PC-3 (cell line): Measurements from ENCODE around the gene CTSZ. TPM values are rescaled to one million over a fixed set of nuclear protein-coding genes. Genes with fewer than 3 reads are reported as not detected.

Experiments
- ATAC-seq: fragments of 200-7000 bp; cut with Tn5 transposase; 2 replicates; pipeline ENCODE4 v1.9.1; 2020; ENCODE audit warnings: mild to moderate bottlenecking, moderate library complexity
- BruUV-seq: library from RNA; stranded (reverse); fragments of 400-500 nt; replicated peaks from 2 replicates; lab custom pipeline; 2021; lab: Mats Ljungman, UMichigan
- CTCF ChIA-PET: fragments of 300-600 bp; sonication (Branson Sonifier 250); formaldehyde crosslinking; loops from one replicate; lab custom pipeline; 2022; ENCODE audit warnings: antibody characterized with exemption; lab: Charles Lee
- POLR2A ChIA-PET: fragments of 300-600 bp; sonication (Branson Sonifier 250); formaldehyde crosslinking; loops from one replicate; lab custom pipeline; 2022; ENCODE audit warnings: antibody characterized with exemption; ENCODE audit not compliant: unreplicated experiment; lab: Charles Lee
- DNase-seq: peaks from one replicate; pipeline ENCODE4 v3.0.0-alpha.2; 2015
- H2AFZ ChIP-seq: fragments of 300-600 bp; sonication (generic); 2 replicates; pipeline ENCODE4 v1.6.0; 2016; ENCODE audit warnings: antibody characterized with exemption, low read length
- H3F3A ChIP-seq: fragments of 300-600 bp; sonication (generic); one replicate; pipeline ENCODE4 v1.6.0; 2017; ENCODE audit warnings: antibody characterized with exemption, low read length, control low read depth, mild to moderate bottlenecking; ENCODE audit not compliant: unreplicated experiment
- H3K27ac ChIP-seq: fragments of 300-600 bp; sonication (generic); 2 replicates; pipeline ENCODE4 v1.5.1; 2016; ENCODE audit warnings: mild to moderate bottlenecking, low read length
- H3K27me3 ChIP-seq: fragments of 300-600 bp; sonication (generic); 2 replicates; pipeline ENCODE4 v1.6.1; 2016; ENCODE audit warnings: low read length, mixed read lengths
- H3K36me3 ChIP-seq: fragments of 300-600 bp; sonication (generic); 2 replicates; pipeline ENCODE4 v1.6.1; 2016; ENCODE audit warnings: low read depth, mixed run types, low read length, mixed read lengths
- H3K4me1 ChIP-seq: fragments of 300-600 bp; sonication (generic); 2 replicates; pipeline ENCODE4 v1.5.1; 2016; ENCODE audit warnings: low read length; ENCODE audit not compliant: insufficient read depth
- H3K4me2 ChIP-seq: fragments of 300-600 bp; sonication (generic); 2 replicates; pipeline ENCODE4 v1.6.0; 2016; ENCODE audit warnings: low read length
- H3K4me3 ChIP-seq: fragments of 300-600 bp; sonication (generic); 2 replicates; pipeline ENCODE4 v1.5.1; 2016; ENCODE audit warnings: mild to moderate bottlenecking, low read length, mixed read lengths
- H3K79me2 ChIP-seq: fragments of 300-600 bp; sonication (generic); 2 replicates; pipeline ENCODE4 v1.6.1; 2017; ENCODE audit warnings: low read length, mixed read lengths
- H3K9ac ChIP-seq: fragments of 300-600 bp; sonication (generic); 2 replicates; pipeline ENCODE4 v1.6.0; 2016; ENCODE audit warnings: mild to moderate bottlenecking, low read length
- H3K9me2 ChIP-seq: fragments of 300-600 bp; sonication (generic); replicated peaks from 2 replicates; pipeline ENCODE4 v1.6.1; 2016; ENCODE audit warnings: mixed run types, low read length, mixed read lengths
- H3K9me3 ChIP-seq: fragments of 300-600 bp; sonication (generic); 2 replicates; pipeline ENCODE4 v1.6.1; 2016; ENCODE audit warnings: low read length, mixed read lengths
- H4K20me1 ChIP-seq: fragments of 300-600 bp; sonication (generic); 2 replicates; pipeline ENCODE4 v1.6.1; 2016; ENCODE audit warnings: low read length, mixed read lengths
- CTCF ChIP-seq: fragments of 300-600 bp; sonication (generic); conservative IDR thresholded peaks from 2 replicates; pipeline ENCODE4 v1.5.1; 2017; ENCODE audit warnings: antibody characterized with exemption, low read depth, mild to moderate bottlenecking, low read length
- EZH2 ChIP-seq: fragments of 300-600 bp; sonication (generic); IDR thresholded peaks from one replicate; pipeline ENCODE4 v1.6.1; 2017; ENCODE audit warnings: antibody characterized with exemption, mild to moderate bottlenecking, low read length; ENCODE audit not compliant: unreplicated experiment
- EZH2phosphoT487 ChIP-seq: fragments of 300-600 bp; sonication (generic); IDR thresholded peaks from 2 replicates; pipeline ENCODE4 v1.6.1; 2018; ENCODE audit warnings: mild to moderate bottlenecking, antibody characterized with exemption, low read length, borderline replicate concordance
- intact Hi-C: fragments of 100-400 bp; cut with micrococcal nuclease; formaldehyde crosslinking; loops from 2 replicates; pipeline ENCODE4 v1.9.0; 2023
- total RNA-seq: library from RNA; depleted of rRNA; stranded (reverse); fragments of >200 nt; gene quantifications from 2 replicates; pipeline ENCODE4 v1.2.3, GENCODE V29; 2014

Gene CTSZ
- total RNA-seq, 1 experiment from 2014 or later = 191 TPM

- peaks cover 25% of the 10 kb centered on the region for H3K4me1 ChIP-seq
- CTCF ChIA-PET = no interaction called here
- no peak for TF ChIP-seq EZH2
- TF ChIP-seq EZH2phosphoT487 = no peak
- no peak for TF ChIP-seq CTCF
- no peak overlapping the region for H3K4me2 ChIP-seq
- no peak overlapping the region for H3K27ac ChIP-seq
- no peak overlapping the region for H2AFZ ChIP-seq
- H4K20me1 ChIP-seq = no peaks in the 10 kb centered on the region
- H3K36me3 ChIP-seq = no peaks in the 10 kb centered on the region
- H3K9ac ChIP-seq = no peak overlapping the region
- H3F3A ChIP-seq = no peaks in the 10 kb centered on the region
- H3K9me2 ChIP-seq = no peaks in the 10 kb centered on the region
- POLR2A ChIA-PET = no interaction called here
- no peak for ATAC-seq
- no peaks in the 10 kb centered on the region for H3K9me3 ChIP-seq
- H3K4me3 ChIP-seq = no peak overlapping the region
- BruUV-seq = no TSS peak
- intact Hi-C loops = no loop called here
- DNase-seq = no peak
- no peaks in the 10 kb centered on the region for H3K27me3 ChIP-seq
- H3K79me2 ChIP-seq = no peaks in the 10 kb centered on the region
These were observed 8.4 kb upstream of the CTSZ start for GRCh38 chr20:59015411-59015810.

- DNase-seq = no peak
- Histone ChIP-seq H3F3A (no peaks in the 10 kb centered on the region), H3K9me3 (no peaks in the 10 kb centered on the region), H3K4me2 (no peak overlapping the region), H3K27me3 (no peaks in the 10 kb centered on the region), H3K4me3 (no peak overlapping the region), H3K9me2 (no peaks in the 10 kb centered on the region), H3K36me3 (no peaks in the 10 kb centered on the region), H3K4me1 (peaks cover 29% of the 10 kb centered on the region), H4K20me1 (no peaks in the 10 kb centered on the region), H3K27ac (no peak overlapping the region), H3K9ac (no peak overlapping the region), H3K79me2 (no peaks in the 10 kb centered on the region), H2AFZ (no peak overlapping the region)
- POLR2A ChIA-PET = no interaction called here
- no TSS peak for BruUV-seq
- CTCF ChIA-PET = no interaction called here
- intact Hi-C loops = no loop called here
- ATAC-seq = no peak
- TF ChIP-seq EZH2 = no peak
These were observed 7.8 kb upstream of the CTSZ start for GRCh38 chr20:59014680-59015389.

- Histone ChIP-seq H3F3A (no peaks in the 10 kb centered on the region), H3K4me1 (peaks cover 29% of the 10 kb centered on the region), H3K79me2 (no peaks in the 10 kb centered on the region), H3K36me3 (no peaks in the 10 kb centered on the region), H3K9me2 (no peaks in the 10 kb centered on the region), H3K4me3 (no peak overlapping the region), H3K27ac (no peak overlapping the region), H3K27me3 (no peaks in the 10 kb centered on the region), H2AFZ (no peak overlapping the region), H3K4me2 (no peak overlapping the region), H3K9ac (no peak overlapping the region), H4K20me1 (no peaks in the 10 kb centered on the region), H3K9me3 (no peaks in the 10 kb centered on the region)
- DNase-seq (no peak), ATAC-seq (no peak)
- intact Hi-C loops = no loop called here
- CTCF ChIA-PET = no interaction called here
- TF ChIP-seq EZH2 (no peak), CTCF (no peak), EZH2phosphoT487 (no peak)
- BruUV-seq = no TSS peak
- POLR2A ChIA-PET = no interaction called here
These were observed 7.0 kb upstream of the CTSZ start for GRCh38 chr20:59013959-59014608.
